ENCODE data around the gene SCN1B.

DNA sequence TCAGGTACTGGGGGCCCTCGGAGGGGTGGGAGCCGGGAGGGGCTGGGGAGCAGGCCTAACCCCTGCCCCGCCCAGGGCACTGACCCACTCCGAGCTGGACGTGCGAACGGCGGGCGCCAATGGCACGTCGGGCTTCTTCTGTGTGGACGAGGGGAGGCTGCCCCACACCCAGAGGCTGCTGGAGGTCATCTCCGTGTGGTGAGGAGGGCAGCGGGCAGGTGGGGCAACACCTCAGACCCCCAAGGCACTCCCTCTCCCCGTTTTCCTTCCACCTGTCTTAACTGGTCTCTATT lies 29.5 kb downstream of the SCN1B start:
- no peak for TF ChIP-seq CTCF (IDR thresholded peaks at IDR 0.05; ENCODE audit: borderline replicate concordance, extremely low read depth, low read length, poor library complexity, severe bottlenecking)
- TF ChIP-seq EZH2 (IDR thresholded peaks at IDR 0.05; ENCODE audit: borderline replicate concordance, low read depth, low read length, severe bottlenecking), result no peak

Data from DND-41 (cell line).